ENCODE data around the gene GIMAP6. TPM values are rescaled to one million over a fixed set of nuclear protein-coding genes. Genes with fewer than 3 reads are reported as not detected.

Gene GIMAP6
- total and polyA plus RNA-seq, 2 of the 8 experiments (the other 6 are each of a cell fraction or from before 2014, with no cell fraction given): not detected

- no peak overlapping the region for H2BK120ac ChIP-seq (replicated peaks; ENCODE audit: low read depth, low read length)
- H3K23me2 ChIP-seq (ENCODE audit: low read depth, low read length): no peaks in the 10 kb centered on the region
- no peak overlapping the region for H4K8ac ChIP-seq (ENCODE audit: extremely low read depth, insufficient read depth, low read length)
- H3K18ac ChIP-seq (ENCODE audit: extremely low read depth, low read length): no peak overlapping the region
- no peaks in the 10 kb centered on the region for H3K4me1 ChIP-seq (replicated peaks in 1 of 4; ENCODE audit: control insufficient read depth in 3 of 4, insufficient read depth in 4 of 4, low read length in 3 of 4)
- CTCF ChIA-PET (ENCODE audit: partially characterized antibody): no interaction called here
- no peaks in the 10 kb centered on the region for H4K20me1 ChIP-seq (replicated peaks in 1 of 2; ENCODE audit: control insufficient read depth in 1 of 2, insufficient read depth in 2 of 2, low read length in 2 of 2)
- no peak overlapping the region for H4K5ac ChIP-seq (ENCODE audit: insufficient read length, low read depth, low read length)
- no peak overlapping the region for H2BK5ac ChIP-seq (ENCODE audit: low read depth, low read length)
- WGBS, 2 experiments (ENCODE audit: extremely low coverage in 1 of 2, insufficient coverage in 1 of 2, insufficient read length in 1 of 2, insufficient replicate concordance in 2 of 2, low coverage in 1 of 2, low lambda C conversion rate in 2 of 2, missing lambda C conversion rate in 1 of 2): 92% methylated on average over 1 of the region's 1 CpG; no CpG with 5 or more reads in 1 of the 2 experiments
- peaks cover 0 to 9% of the 10 kb centered on the region in 2 experiments; a peak in 2 of 4 replicates for H3K9me3 ChIP-seq (ENCODE audit: insufficient read depth in 2 of 2, low read depth in 1 of 2, low read length in 1 of 2)
- no peaks in the 10 kb centered on the region for H3K79me2 ChIP-seq (ENCODE audit: control insufficient read depth in 1 of 2, insufficient read depth in 2 of 2, low read length in 2 of 2)
- DNase-seq (ENCODE audit: low read depth in 1 of 2, low spot score in 2 of 2) (no peak), FAIRE-seq (no peak)
- no peak overlapping the region for H3K4ac ChIP-seq (replicated peaks; ENCODE audit: insufficient read length, low read depth, low read length)
- H3K27ac ChIP-seq (ENCODE audit: low read depth, low read length): no peak overlapping the region
- H3K4me3 ChIP-seq (ENCODE audit: extremely low read depth in 1 of 4, insufficient read depth in 2 of 4, low read depth in 3 of 4, low read length in 4 of 4): no peak overlapping the region
- H3K79me1 ChIP-seq (ENCODE audit: low read depth, low read length): no peaks in the 10 kb centered on the region
- H3K56ac ChIP-seq (replicated peaks; ENCODE audit: insufficient read length, low read depth, low read length): no peak overlapping the region
- H2BK20ac ChIP-seq (ENCODE audit: low read length): no peak overlapping the region
- no peak overlapping the region for H2AFZ ChIP-seq (ENCODE audit: low read length)
- no peaks in the 10 kb centered on the region for H3K27me3 ChIP-seq (replicated peaks in 1 of 4; ENCODE audit: control insufficient read depth in 3 of 4, extremely low read depth in 1 of 4, insufficient read depth in 3 of 4, low read length in 3 of 4)
- H2BK15ac ChIP-seq (ENCODE audit: low read length): no peak overlapping the region
- H3K36me3 ChIP-seq (ENCODE audit: control insufficient read depth in 2 of 4, insufficient read depth in 4 of 4, low read length in 3 of 4): no peaks in the 10 kb centered on the region
- no peak overlapping the region for H4K91ac ChIP-seq (replicated peaks; ENCODE audit: insufficient read length, low read length)
- no peak overlapping the region for H3K4me2 ChIP-seq (ENCODE audit: insufficient read depth in 1 of 2, low read depth in 2 of 2, low read length in 2 of 2)
- no peak overlapping the region for H3K9ac ChIP-seq (replicated peaks in 1 of 4; ENCODE audit: extremely low read depth in 1 of 4, low read depth in 3 of 4, low read length in 3 of 4)
- no peak overlapping the region for H3K14ac ChIP-seq (ENCODE audit: insufficient read length)
- no peak overlapping the region for H3K23ac ChIP-seq (ENCODE audit: insufficient read length)
- POLR2A ChIA-PET (ENCODE audit: partially characterized antibody): interaction anchor here (0.9 kb wide), 1 partner anchor 11 kb away, joined by 3 read pairs; no protein-coding TSS in a partner anchor
- no peak overlapping the region for H2BK12ac ChIP-seq (ENCODE audit: low read depth, low read length)
- no peak overlapping the region for H2AK5ac ChIP-seq (ENCODE audit: low read depth, low read length)
- TF ChIP-seq POU5F1 (IDR thresholded peaks at IDR 0.05; ENCODE audit: low read depth, low read length): no peak
- no peak for TF ChIP-seq ATF2 (IDR thresholded peaks at IDR 0.05; ENCODE audit: low read length)
- no peak for TF ChIP-seq EP300 (IDR thresholded peaks at IDR 0.05; ENCODE audit: borderline replicate concordance in 1 of 2, low read depth in 2 of 2, low read length in 2 of 2)
- TF ChIP-seq BRCA1 (IDR thresholded peaks at IDR 0.05; ENCODE audit: low read depth, low read length): no peak
- TF ChIP-seq RFX5 (IDR thresholded peaks at IDR 0.05; ENCODE audit: borderline replicate concordance, low read depth, low read length): no peak
- no peak for TF ChIP-seq PHF8 (conservative IDR thresholded peaks at IDR 0.05; ENCODE audit: low read depth, low read length)
- TF ChIP-seq SUZ12 (IDR thresholded peaks at IDR 0.05; ENCODE audit: low read length): no peak
- TF ChIP-seq RBBP5 (IDR thresholded peaks at IDR 0.05; ENCODE audit: borderline replicate concordance, low read depth, low read length): no peak
- no peak for TF ChIP-seq CHD1 (IDR thresholded peaks at IDR 0.05; ENCODE audit: low read depth, low read length)
- no peak for TF ChIP-seq CBX8 (IDR thresholded peaks at IDR 0.05; ENCODE audit: borderline replicate concordance, low read depth, low read length)
- no peak for TF ChIP-seq TAF1 (IDR thresholded peaks at IDR 0.05; ENCODE audit: low read depth, low read length)
- no peak for TF ChIP-seq GABPA (IDR thresholded peaks at IDR 0.05; ENCODE audit: borderline replicate concordance, insufficient read depth, low read length)
- TF ChIP-seq EGR1 (IDR thresholded peaks at IDR 0.05; ENCODE audit: borderline replicate concordance, low read depth, low read length): no peak
These were observed 22.0 kb downstream of the GIMAP6 start for GRCh38 chr7:150610233-150610632.

Measured in H1 (cell line).